Keratinocyte (primary cell): ENCODE results near the gene UCN3. TPM values are rescaled to one million over a fixed set of nuclear protein-coding genes. Genes with fewer than 3 reads are reported as not detected.

ENCODE experiments used
- DNase-seq: peaks from one replicate; pipeline ENCODE4 v3.0.0-alpha.2; 2011; ENCODE audit warnings: low read depth, missing footprints, low spot score
- FAIRE-seq: peaks from 2 replicates; lab custom pipeline; 2011; peaks lifted over from hg19 to GRCh38; lab: Jason Lieb, UNC
- H2AFZ ChIP-seq: 2 replicates; pipeline ENCODE4 v1.6.0; 2012; ENCODE audit warnings: low read length, control low read depth, inconsistent platforms; ENCODE audit not compliant: control insufficient read depth
- H3K27ac ChIP-seq: 2 replicates; pipeline ENCODE4 v1.5.1; 2011; ENCODE audit warnings: low read length; ENCODE audit not compliant: control insufficient read depth, insufficient read depth
- H3K27me3 ChIP-seq: 3 replicates; pipeline ENCODE4 v1.6.0; 2011; ENCODE audit warnings: low read length; ENCODE audit not compliant: control insufficient read depth, insufficient read depth; ENCODE audit errors: extremely low read depth
- H3K36me3 ChIP-seq, 2 experiments: 2 replicates in 1 of 2; 3 replicates in 1 of 2; pipeline ENCODE4 v1.5.1; 2011; ENCODE audit warnings: low read length in 2 of 2, mild to moderate bottlenecking in 1 of 2; ENCODE audit not compliant: control insufficient read depth in 2 of 2, insufficient read depth in 2 of 2; ENCODE audit errors: extremely low read depth in 1 of 2
- H3K4me1 ChIP-seq: 3 replicates; pipeline ENCODE4 v1.5.1; 2011; ENCODE audit warnings: low read length; ENCODE audit not compliant: control insufficient read depth, insufficient read depth; ENCODE audit errors: extremely low read depth
- H3K4me2 ChIP-seq: 3 replicates; pipeline ENCODE4 v1.6.0; 2011; ENCODE audit warnings: low read depth, low read length; ENCODE audit not compliant: control insufficient read depth, insufficient read depth; ENCODE audit errors: extremely low read depth
- H3K4me3 ChIP-seq, 3 experiments: fragments of 200-600 bp in 1 of 3; sonication (generic) in 1 of 3; 2 replicates in 2 of 3; 3 replicates in 1 of 3; pipeline ENCODE4 v1.5.1; 2011 to 2016; ENCODE audit warnings: low read length in 3 of 3, mild to moderate bottlenecking in 3 of 3, control low read depth in 2 of 3, inconsistent platforms in 1 of 3, low read depth in 1 of 3, mixed read lengths in 1 of 3, mixed run types in 1 of 3, moderate library complexity in 1 of 3; ENCODE audit not compliant: control insufficient read depth in 2 of 3, insufficient read depth in 2 of 3; ENCODE audit errors: extremely low read depth in 1 of 3
- H3K79me2 ChIP-seq: 2 replicates; pipeline ENCODE4 v1.6.0; 2012; ENCODE audit warnings: low read length; ENCODE audit not compliant: control insufficient read depth, insufficient read depth
- H3K9ac ChIP-seq: 3 replicates; pipeline ENCODE4 v1.6.0; 2011; ENCODE audit warnings: low read length; ENCODE audit not compliant: control insufficient read depth, insufficient read depth; ENCODE audit errors: extremely low read depth
- H3K9me1 ChIP-seq: 3 replicates; pipeline ENCODE4 v1.6.0; 2011; ENCODE audit warnings: low read length; ENCODE audit not compliant: control insufficient read depth, insufficient read depth; ENCODE audit errors: extremely low read depth
- H3K9me3 ChIP-seq: 2 replicates; pipeline ENCODE4 v1.5.1; 2012; ENCODE audit warnings: low read depth, low read length; ENCODE audit not compliant: control insufficient read depth
- H4K20me1 ChIP-seq: 3 replicates; pipeline ENCODE4 v1.6.0; 2011; ENCODE audit warnings: low read length; ENCODE audit not compliant: control insufficient read depth, insufficient read depth; ENCODE audit errors: extremely low read depth
- EZH2 ChIP-seq: IDR thresholded peaks from one replicate; pipeline ENCODE4 v1.6.1; 2012; ENCODE audit warnings: inconsistent platforms, mild to moderate bottlenecking, low read length, moderate library complexity
- dilution Hi-C: fragments of 300-500 bp; cut with MboI; formaldehyde crosslinking; loops from one replicate; pipeline ENCODE4 v1.7.0; 2020; ENCODE audit warnings: low sequenced_read_pairs; ENCODE audit not compliant: extremely low pct_ligation_motif_present
- polyA plus RNA-seq, 5 experiments: library from polyadenylated mRNA; depleted of rRNA in 3 of 5; stranded (reverse) in 3 of 5; stranded (forward) in 1 of 5; unstranded in 1 of 5; fragments of >200 nt; gene quantifications; 1 replicate in 1 of 5; 2 replicates in 3 of 5; 3 replicates in 1 of 5; pipeline versions ENCODE4 v1.2.1 to v1.2.3, GENCODE V29; 2011 to 2012; ENCODE audit warnings: missing spikeins in 2 of 5, low read depth in 1 of 5, low replicate concordance in 1 of 5
- TF ChIP-seq, protein P1 (sequence below), 3 experiments: IDR thresholded peaks in 1 of 3; conservative IDR thresholded peaks in 1 of 3; optimal IDR thresholded peaks in 1 of 3; 2 replicates in 2 of 3; 3 replicates in 1 of 3; pipeline versions ENCODE3 to v1.5.1; 2011; ENCODE audit warnings: low read length in 3 of 3, mild to moderate bottlenecking in 3 of 3, moderate library complexity in 2 of 3, control low read depth in 1 of 3, inconsistent platforms in 1 of 3; ENCODE audit not compliant: insufficient read depth in 2 of 3; ENCODE audit errors: extremely low read depth in 1 of 3

Gene UCN3
- polyA plus RNA-seq, 1 donor (not counting 4 experiments of a cell fraction or from before 2014, with no cell fraction given): not detected

DNA sequence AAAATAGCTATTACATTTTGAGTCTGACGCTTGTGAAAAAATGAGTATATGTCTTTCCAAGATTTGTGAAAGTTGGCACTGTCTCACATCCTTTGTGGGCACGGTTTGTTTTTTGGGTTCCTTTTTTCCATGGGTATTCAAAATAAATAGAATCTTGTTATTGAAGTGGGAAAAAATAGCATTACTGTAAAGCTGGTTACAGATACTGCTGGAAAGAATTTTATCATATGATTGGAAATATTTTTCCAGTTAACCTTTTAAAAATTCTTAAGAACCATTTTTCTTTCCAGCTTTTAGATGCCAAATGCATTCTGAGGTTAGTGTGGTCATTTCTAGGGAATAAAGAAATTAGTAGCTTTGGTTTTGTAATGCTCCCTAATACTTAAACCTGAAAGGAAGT is 59.0 kb downstream of the UCN3 start:
- Histone ChIP-seq H2AFZ (no peak overlapping the region), H4K20me1 (no peaks in the 10 kb centered on the region), H3K27ac (no peak overlapping the region), H3K36me3 (no peaks in the 10 kb centered on the region), H3K79me2 (peaks cover 67% of the 10 kb centered on the region), H3K9me1 (no peaks in the 10 kb centered on the region), H3K9me3 (no peaks in the 10 kb centered on the region), H3K4me2 (no peak overlapping the region), H3K9ac (no peak overlapping the region), H3K4me1 (no peaks in the 10 kb centered on the region), H3K27me3 (no peaks in the 10 kb centered on the region), H3K4me3 (no peak overlapping the region)
- FAIRE-seq (no peak), DNase-seq (no peak)
- TF ChIP-seq, protein P1, sequence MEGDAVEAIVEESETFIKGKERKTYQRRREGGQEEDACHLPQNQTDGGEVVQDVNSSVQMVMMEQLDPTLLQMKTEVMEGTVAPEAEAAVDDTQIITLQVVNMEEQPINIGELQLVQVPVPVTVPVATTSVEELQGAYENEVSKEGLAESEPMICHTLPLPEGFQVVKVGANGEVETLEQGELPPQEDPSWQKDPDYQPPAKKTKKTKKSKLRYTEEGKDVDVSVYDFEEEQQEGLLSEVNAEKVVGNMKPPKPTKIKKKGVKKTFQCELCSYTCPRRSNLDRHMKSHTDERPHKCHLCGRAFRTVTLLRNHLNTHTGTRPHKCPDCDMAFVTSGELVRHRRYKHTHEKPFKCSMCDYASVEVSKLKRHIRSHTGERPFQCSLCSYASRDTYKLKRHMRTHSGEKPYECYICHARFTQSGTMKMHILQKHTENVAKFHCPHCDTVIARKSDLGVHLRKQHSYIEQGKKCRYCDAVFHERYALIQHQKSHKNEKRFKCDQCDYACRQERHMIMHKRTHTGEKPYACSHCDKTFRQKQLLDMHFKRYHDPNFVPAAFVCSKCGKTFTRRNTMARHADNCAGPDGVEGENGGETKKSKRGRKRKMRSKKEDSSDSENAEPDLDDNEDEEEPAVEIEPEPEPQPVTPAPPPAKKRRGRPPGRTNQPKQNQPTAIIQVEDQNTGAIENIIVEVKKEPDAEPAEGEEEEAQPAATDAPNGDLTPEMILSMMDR (optimal IDR thresholded peaks at IDR 0.05 in 1 of 3, IDR thresholded peaks at IDR 0.05 in 1 of 3, conservative IDR thresholded peaks at IDR 0.05 in 1 of 3; ENCODE audit: extremely low read depth in 1 of 3, insufficient read depth in 2 of 3, low read length in 3 of 3): no peak
- TF ChIP-seq EZH2: no peak
- dilution Hi-C loops: no loop called here

Other genes with a start within 250 kb of the UCN3 start
- not detected in 3 replicates for gene AKR1C8, start 179.8 kb upstream of the UCN3 start, polyA plus RNA-seq
- gene AKR1C4, start 168.1 kb upstream of the UCN3 start, polyA plus RNA-seq: not detected in 3 replicates
- gene TUBAL3, start 39.9 kb downstream of the UCN3 start, polyA plus RNA-seq: 1.5 to 2.6 TPM (median 2.6 TPM) in 3 replicates
- gene NET1, start 47.6 kb downstream of the UCN3 start, polyA plus RNA-seq: 129 to 233 TPM (median 214 TPM) in 3 replicates
- 5.7 to 11.4 TPM (median 7.3 TPM) in 3 replicates for gene CALML5, start 134.6 kb downstream of the UCN3 start, polyA plus RNA-seq
- gene CALML3, start 160.0 kb downstream of the UCN3 start, polyA plus RNA-seq: 7.6 to 20.2 TPM (median 14.1 TPM) in 3 replicates